Activated T-helper 17 cell treated with anti-CD3 and anti-CD28 coated beads, Interleukin-2, amount 50 U/mL, for 72 hours (primary cell): ENCODE measurements around the gene SERPINB7. TPM values are rescaled to one million over a fixed set of nuclear protein-coding genes. Genes with fewer than 3 reads are reported as not detected.
"Not testable (repeated sequence)": the region's sequence is repeated elsewhere in the genome, so short reads cannot be mapped to it uniquely, and the experiment has no call there.

Experiments used
- ATAC-seq: fragments of 150-1000 bp; cut with Tn5 transposase; replicated peaks from 2 replicates; pipeline ENCODE4 v1.10.0; 2021; ENCODE audit warnings: mild to moderate bottlenecking, moderate library complexity
- H3K27ac Mint-ChIP-seq: one replicate; pipeline ENCODE4 v1.8.0; 2022; ENCODE audit warnings: mixed read lengths
- H3K27me3 Mint-ChIP-seq: one replicate; pipeline ENCODE4 v1.8.0; 2022; ENCODE audit warnings: mixed read lengths
- H3K36me3 Mint-ChIP-seq: one replicate; pipeline ENCODE4 v1.8.0; 2022; ENCODE audit warnings: low read depth, mild to moderate bottlenecking, mixed read lengths
- H3K4me1 Mint-ChIP-seq: one replicate; pipeline ENCODE4 v1.8.0; 2022; ENCODE audit warnings: mixed read lengths
- H3K4me3 Mint-ChIP-seq: one replicate; pipeline ENCODE4 v1.8.0; 2022; ENCODE audit warnings: mild to moderate bottlenecking, mixed read lengths
- H3K9me3 Mint-ChIP-seq: one replicate; pipeline ENCODE4 v1.8.0; 2022; ENCODE audit warnings: mixed read lengths
- total RNA-seq, 2 donors: library from RNA; stranded (reverse); gene quantifications; one replicate each; pipeline ENCODE4 v1.2.3, GENCODE V29; 2022

Gene SERPINB7
- not detected for total RNA-seq

- ATAC-seq = no peak
- Mint-ChIP-seq H3K4me3 (no peak within 1 kb of the TSS), H3K27ac (no peak within 1 kb of the TSS), H3K9me3 (no peaks in the 10 kb centered on the region), H3K4me1 (no peaks in the 10 kb centered on the region), H3K27me3 (peaks cover 3% of the 10 kb centered on the region), H3K36me3 (no peaks in the 10 kb centered on the region)
Observed at GRCh38 chr18:63775166-63775730, at the start of gene SERPINB7. Gene SERPINB7 (plus strand): TSS chr18:63775418. CDS start chr18:63782373, 6,955 bp downstream.

GRCh38 chr18:63725682-63726480, 49.3 kb upstream of the SERPINB7 start:
- Mint-ChIP-seq H3K4me1 (no peaks in the 10 kb centered on the region), H3K27me3 (peaks cover 7% of the 10 kb centered on the region)

GRCh38 chr18:63730773-63731172, 44.4 kb upstream of the SERPINB7 start:
- Mint-ChIP-seq H3K4me1 (no peaks in the 10 kb centered on the region), H3K27ac (no peak overlapping the region), H3K27me3 (peaks cover 10% of the 10 kb centered on the region), H3K9me3 (peaks cover 8% of the 10 kb centered on the region), H3K36me3 (no peaks in the 10 kb centered on the region), H3K4me3 (no peak overlapping the region)
- no peak for ATAC-seq

More at GRCh38 chr18:63725682-63726480, 49.3 kb upstream of the SERPINB7 start:
- Mint-ChIP-seq H3K4me3 (no peak overlapping the region), H3K9me3 (no peaks in the 10 kb centered on the region), H3K36me3 (no peaks in the 10 kb centered on the region), H3K27ac (no peak overlapping the region)
- ATAC-seq = no peak

GRCh38 chr18:63731215-63731614, 44.0 kb upstream of the SERPINB7 start:
- H3K27ac Mint-ChIP-seq = no peak overlapping the region
- H3K4me1 Mint-ChIP-seq = no peaks in the 10 kb centered on the region
- H3K27me3 Mint-ChIP-seq = peaks cover 10% of the 10 kb centered on the region
- no peaks in the 10 kb centered on the region for H3K36me3 Mint-ChIP-seq
- H3K9me3 Mint-ChIP-seq = peaks cover 8% of the 10 kb centered on the region
- no peak for ATAC-seq
- no peak overlapping the region for H3K4me3 Mint-ChIP-seq

- no peak for ATAC-seq
- H3K36me3 Mint-ChIP-seq = no peaks in the 10 kb centered on the region
- H3K9me3 Mint-ChIP-seq = peaks cover 20% of the 10 kb centered on the region
- H3K4me3 Mint-ChIP-seq = no peak overlapping the region
- H3K27me3 Mint-ChIP-seq = peaks cover 3% of the 10 kb centered on the region
- H3K4me1 Mint-ChIP-seq = no peaks in the 10 kb centered on the region
- no peak overlapping the region for H3K27ac Mint-ChIP-seq
Observed at GRCh38 chr18:63736876-63737275, 38.3 kb upstream of the SERPINB7 start.

GRCh38 chr18:63741769-63742168, 33.4 kb upstream of the SERPINB7 start:
- Mint-ChIP-seq H3K9me3 (peaks cover 14% of the 10 kb centered on the region), H3K27me3 (peaks cover 3% of the 10 kb centered on the region), H3K4me3 (no peak overlapping the region), H3K4me1 (no peaks in the 10 kb centered on the region), H3K27ac (no peak overlapping the region), H3K36me3 (no peaks in the 10 kb centered on the region)
- ATAC-seq = no peak

GRCh38 chr18:63747006-63747405, 28.2 kb upstream of the SERPINB7 start:
- Mint-ChIP-seq H3K27ac (no peak overlapping the region), H3K27me3 (peaks cover 3% of the 10 kb centered on the region), H3K4me3 (no peak overlapping the region), H3K36me3 (no peaks in the 10 kb centered on the region), H3K4me1 (no peaks in the 10 kb centered on the region), H3K9me3 (no peaks in the 10 kb centered on the region)
- no peak for ATAC-seq

- H3K4me1 Mint-ChIP-seq = no peaks in the 10 kb centered on the region
- no peak overlapping the region for H3K4me3 Mint-ChIP-seq
- no peak for ATAC-seq
- H3K27me3 Mint-ChIP-seq = no peaks in the 10 kb centered on the region
- no peaks in the 10 kb centered on the region for H3K9me3 Mint-ChIP-seq
- H3K27ac Mint-ChIP-seq = no peak overlapping the region
- no peaks in the 10 kb centered on the region for H3K36me3 Mint-ChIP-seq
Observed at GRCh38 chr18:63749489-63749888, 25.7 kb upstream of the SERPINB7 start.

GRCh38 chr18:63752636-63753035, 22.6 kb upstream of the SERPINB7 start:
- no peaks in the 10 kb centered on the region for H3K4me1 Mint-ChIP-seq
- H3K27ac Mint-ChIP-seq = no peak overlapping the region
- no peak for ATAC-seq
- H3K4me3 Mint-ChIP-seq = no peak overlapping the region
- no peaks in the 10 kb centered on the region for H3K9me3 Mint-ChIP-seq
- H3K36me3 Mint-ChIP-seq = no peaks in the 10 kb centered on the region
- H3K27me3 Mint-ChIP-seq = no peaks in the 10 kb centered on the region

GRCh38 chr18:63753676-63754075, 21.5 kb upstream of the SERPINB7 start:
- no peak for ATAC-seq
- Mint-ChIP-seq H3K4me3 (no peak overlapping the region), H3K27me3 (no peaks in the 10 kb centered on the region), H3K36me3 (no peaks in the 10 kb centered on the region), H3K27ac (no peak overlapping the region), H3K9me3 (no peaks in the 10 kb centered on the region), H3K4me1 (no peaks in the 10 kb centered on the region)

GRCh38 chr18:63757541-63757940, 17.7 kb upstream of the SERPINB7 start:
- Mint-ChIP-seq H3K36me3 (no peaks in the 10 kb centered on the region), H3K27ac (no peak overlapping the region), H3K4me3 (no peak overlapping the region), H3K27me3 (no peaks in the 10 kb centered on the region), H3K4me1 (no peaks in the 10 kb centered on the region), H3K9me3 (peaks cover 7% of the 10 kb centered on the region)
- no peak for ATAC-seq

- no peak overlapping the region for H3K4me3 Mint-ChIP-seq
- no peaks in the 10 kb centered on the region for H3K27me3 Mint-ChIP-seq
Observed at GRCh38 chr18:63758615-63759240, 16.5 kb upstream of the SERPINB7 start.

GRCh38 chr18:63759786-63760185, 15.4 kb upstream of the SERPINB7 start:
- not testable (repeated sequence) for H3K4me1 Mint-ChIP-seq, H3K27me3 Mint-ChIP-seq, H3K9me3 Mint-ChIP-seq, ATAC-seq, H3K36me3 Mint-ChIP-seq, H3K27ac Mint-ChIP-seq, H3K4me3 Mint-ChIP-seq

More at GRCh38 chr18:63758615-63759240, 16.5 kb upstream of the SERPINB7 start:
- no peak for ATAC-seq
- H3K36me3 Mint-ChIP-seq = no peaks in the 10 kb centered on the region
- no peak overlapping the region for H3K27ac Mint-ChIP-seq
- H3K4me1 Mint-ChIP-seq = no peaks in the 10 kb centered on the region
- peaks cover 7% of the 10 kb centered on the region for H3K9me3 Mint-ChIP-seq

GRCh38 chr18:63762518-63762917, 12.7 kb upstream of the SERPINB7 start:
- Mint-ChIP-seq H3K4me1 (no peaks in the 10 kb centered on the region), H3K27ac (no peak overlapping the region), H3K4me3 (no peak overlapping the region), H3K36me3 (no peaks in the 10 kb centered on the region), H3K9me3 (peaks cover 7% of the 10 kb centered on the region), H3K27me3 (no peaks in the 10 kb centered on the region)
- no peak for ATAC-seq
